Measurements from ENCODE around the gene RGS19.

DNA sequence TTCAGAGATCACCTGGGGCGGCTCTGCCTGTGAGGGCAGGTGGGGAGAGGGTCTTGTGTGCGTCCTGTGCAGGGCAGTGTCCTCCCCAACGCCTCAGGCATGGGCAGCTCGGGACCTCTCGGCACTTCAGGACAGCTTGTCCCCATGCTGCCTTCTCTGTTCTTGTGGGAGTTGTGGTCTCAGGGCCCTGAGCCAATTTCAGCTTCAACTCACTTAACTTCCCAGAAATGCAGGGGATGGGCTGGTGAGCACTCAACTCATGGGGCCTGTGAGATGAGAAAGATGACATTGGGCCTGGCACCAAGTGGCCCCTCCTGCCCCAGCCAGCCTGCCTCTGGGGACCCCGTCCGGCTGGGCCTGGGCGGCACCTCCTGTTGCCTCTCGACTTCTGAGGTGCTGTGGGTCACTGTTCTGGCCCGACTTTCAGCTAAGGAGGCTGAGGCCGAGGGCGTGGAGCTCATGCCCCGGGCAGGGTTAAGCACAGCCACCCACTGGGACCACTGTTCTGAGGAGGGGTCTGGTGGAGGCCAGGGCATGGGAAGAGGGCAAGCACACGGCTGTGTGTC, 6.7 kb downstream of the RGS19 start:
- no peak for TF ChIP-seq EZH2 (IDR thresholded peaks at IDR 0.05; ENCODE audit: borderline replicate concordance, low read depth, low read length, poor library complexity, severe bottlenecking)
- no peak for TF ChIP-seq CTCF (conservative IDR thresholded peaks at IDR 0.05; ENCODE audit: low read depth, low read length)
